Measurements from ENCODE around the gene PIP4K2A.

DNA sequence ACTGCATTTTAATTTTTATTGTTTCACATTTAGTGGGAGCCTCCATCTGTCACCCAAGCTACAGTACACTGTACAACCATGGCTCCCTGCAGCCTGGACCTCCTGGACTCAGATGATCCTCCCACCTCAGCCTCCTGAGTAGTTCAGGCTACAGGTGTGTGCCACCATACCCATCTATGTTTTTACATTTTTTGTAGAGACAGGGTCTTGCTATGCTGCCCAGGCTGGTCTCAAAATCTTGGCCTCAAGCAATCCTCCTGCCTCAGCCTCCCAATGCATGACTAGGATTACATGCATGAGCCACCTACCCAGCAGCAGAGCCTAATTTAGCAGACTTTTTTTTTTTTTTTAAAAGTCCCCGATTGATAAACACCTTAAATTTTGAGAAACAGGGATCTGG is 5.6 kb downstream of the PIP4K2A start:
- TF ChIP-seq, protein P1, sequence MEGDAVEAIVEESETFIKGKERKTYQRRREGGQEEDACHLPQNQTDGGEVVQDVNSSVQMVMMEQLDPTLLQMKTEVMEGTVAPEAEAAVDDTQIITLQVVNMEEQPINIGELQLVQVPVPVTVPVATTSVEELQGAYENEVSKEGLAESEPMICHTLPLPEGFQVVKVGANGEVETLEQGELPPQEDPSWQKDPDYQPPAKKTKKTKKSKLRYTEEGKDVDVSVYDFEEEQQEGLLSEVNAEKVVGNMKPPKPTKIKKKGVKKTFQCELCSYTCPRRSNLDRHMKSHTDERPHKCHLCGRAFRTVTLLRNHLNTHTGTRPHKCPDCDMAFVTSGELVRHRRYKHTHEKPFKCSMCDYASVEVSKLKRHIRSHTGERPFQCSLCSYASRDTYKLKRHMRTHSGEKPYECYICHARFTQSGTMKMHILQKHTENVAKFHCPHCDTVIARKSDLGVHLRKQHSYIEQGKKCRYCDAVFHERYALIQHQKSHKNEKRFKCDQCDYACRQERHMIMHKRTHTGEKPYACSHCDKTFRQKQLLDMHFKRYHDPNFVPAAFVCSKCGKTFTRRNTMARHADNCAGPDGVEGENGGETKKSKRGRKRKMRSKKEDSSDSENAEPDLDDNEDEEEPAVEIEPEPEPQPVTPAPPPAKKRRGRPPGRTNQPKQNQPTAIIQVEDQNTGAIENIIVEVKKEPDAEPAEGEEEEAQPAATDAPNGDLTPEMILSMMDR (IDR thresholded peaks at IDR 0.05): no peak
- TF ChIP-seq POLR2A (IDR thresholded peaks at IDR 0.05): no peak
